Measurements from ENCODE around the gene AGO1. TPM values are rescaled to one million over a fixed set of nuclear protein-coding genes. Genes with fewer than 3 reads are reported as not detected.
"Not testable (repeated sequence)": the region's sequence is repeated elsewhere in the genome, so short reads cannot be mapped to it uniquely, and the experiment has no call there.

The AGO1 gene
- polyA plus RNA-seq, 1 experiment, result 13.1 TPM

DNA sequence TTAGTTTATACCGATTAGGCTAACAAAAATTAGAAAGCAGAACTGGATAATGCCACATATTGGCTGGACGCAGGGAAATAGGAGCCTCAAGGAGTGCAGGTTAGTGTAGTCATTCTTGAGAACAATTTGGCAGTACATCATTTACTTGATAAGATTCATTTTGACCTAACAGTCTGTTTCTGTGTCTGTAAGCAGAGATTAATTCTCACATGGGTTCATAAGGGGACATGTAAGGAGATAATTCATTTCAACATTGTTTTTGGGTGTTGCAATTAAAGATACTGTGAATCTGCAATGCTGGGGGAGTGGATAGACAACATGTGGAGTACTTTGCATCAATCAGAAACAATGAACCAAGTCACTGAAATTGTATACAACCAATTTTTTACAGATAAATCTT is 79.9 kb downstream of the AGO1 start:
- TF ChIP-seq, protein P1, sequence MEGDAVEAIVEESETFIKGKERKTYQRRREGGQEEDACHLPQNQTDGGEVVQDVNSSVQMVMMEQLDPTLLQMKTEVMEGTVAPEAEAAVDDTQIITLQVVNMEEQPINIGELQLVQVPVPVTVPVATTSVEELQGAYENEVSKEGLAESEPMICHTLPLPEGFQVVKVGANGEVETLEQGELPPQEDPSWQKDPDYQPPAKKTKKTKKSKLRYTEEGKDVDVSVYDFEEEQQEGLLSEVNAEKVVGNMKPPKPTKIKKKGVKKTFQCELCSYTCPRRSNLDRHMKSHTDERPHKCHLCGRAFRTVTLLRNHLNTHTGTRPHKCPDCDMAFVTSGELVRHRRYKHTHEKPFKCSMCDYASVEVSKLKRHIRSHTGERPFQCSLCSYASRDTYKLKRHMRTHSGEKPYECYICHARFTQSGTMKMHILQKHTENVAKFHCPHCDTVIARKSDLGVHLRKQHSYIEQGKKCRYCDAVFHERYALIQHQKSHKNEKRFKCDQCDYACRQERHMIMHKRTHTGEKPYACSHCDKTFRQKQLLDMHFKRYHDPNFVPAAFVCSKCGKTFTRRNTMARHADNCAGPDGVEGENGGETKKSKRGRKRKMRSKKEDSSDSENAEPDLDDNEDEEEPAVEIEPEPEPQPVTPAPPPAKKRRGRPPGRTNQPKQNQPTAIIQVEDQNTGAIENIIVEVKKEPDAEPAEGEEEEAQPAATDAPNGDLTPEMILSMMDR (IDR thresholded peaks at IDR 0.05; ENCODE audit: insufficient read depth, low read depth, low read length), result no peak
- Histone ChIP-seq H3K4me3 (ENCODE audit: low read depth, low read length) (no peak overlapping the region), H3K36me3 (ENCODE audit: control insufficient read depth, insufficient read depth, low read length) (no peaks in the 10 kb centered on the region), H3K27me3 (ENCODE audit: control insufficient read depth, insufficient read depth, low read length) (no peaks in the 10 kb centered on the region)
- POLR2A ChIA-PET, result no interaction called here
- CTCF ChIA-PET, result no interaction called here
- DNase-seq (ENCODE audit: low read depth), result no peak

DNA sequence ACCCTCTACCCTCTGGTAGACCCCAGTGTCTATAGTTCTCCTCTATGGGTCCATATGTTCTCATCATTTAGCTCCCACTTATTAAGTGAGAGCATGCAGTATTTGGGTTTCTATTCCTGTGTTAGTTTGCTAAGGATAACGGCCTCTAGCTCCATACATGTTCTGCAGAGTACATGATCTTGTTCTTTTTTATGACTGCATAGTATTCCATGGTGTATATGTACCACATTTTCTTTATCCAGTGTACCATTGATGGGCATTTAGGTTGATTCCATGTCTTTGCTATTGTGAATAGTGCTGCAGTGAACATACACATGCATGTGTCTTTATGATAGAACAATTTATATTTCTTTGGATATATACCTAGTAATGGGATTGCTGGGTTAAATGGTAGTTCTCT is 81.3 kb downstream of the AGO1 start:
- H3K36me3 ChIP-seq (ENCODE audit: control insufficient read depth, insufficient read depth, low read length); POLR2A ChIA-PET; H3K4me3 ChIP-seq (ENCODE audit: low read depth, low read length); H3K27me3 ChIP-seq (ENCODE audit: control insufficient read depth, insufficient read depth, low read length); DNase-seq (ENCODE audit: low read depth): not testable (repeated sequence)
- CTCF ChIA-PET, result interaction anchor here (0.7 kb wide), 1 partner anchor 82 kb away, joined by 3 read pairs; no protein-coding TSS in a partner anchor

DNA sequence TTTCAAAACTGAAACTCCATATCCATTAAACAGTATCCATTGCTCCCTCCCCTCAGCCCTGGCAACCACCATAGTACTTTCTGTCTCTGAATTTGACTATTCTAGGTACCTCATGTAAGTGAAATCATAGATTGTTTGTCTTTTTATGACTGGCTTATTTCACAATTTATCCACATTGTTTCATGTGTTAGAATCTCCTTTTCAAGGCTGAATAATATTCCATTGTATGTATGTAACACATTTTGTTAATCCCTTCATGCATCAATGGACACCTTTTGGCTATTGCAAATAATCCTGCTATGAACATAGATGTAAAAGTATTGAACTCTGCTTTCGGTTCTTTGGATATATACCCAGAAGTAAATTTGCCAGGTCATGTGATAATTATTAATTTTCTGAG is 85.4 kb downstream of the AGO1 start:
- TF ChIP-seq, protein P1 (IDR thresholded peaks at IDR 0.05; ENCODE audit: insufficient read depth, low read depth, low read length), result no peak
- CTCF ChIA-PET, result no interaction called here
- POLR2A ChIA-PET, result no interaction called here
- H3K36me3 ChIP-seq (ENCODE audit: control insufficient read depth, insufficient read depth, low read length), result peaks cover 3% of the 10 kb centered on the region
- no peaks in the 10 kb centered on the region for H3K27me3 ChIP-seq (ENCODE audit: control insufficient read depth, insufficient read depth, low read length)
- DNase-seq (ENCODE audit: low read depth), result no peak
- no peak overlapping the region for H3K4me3 ChIP-seq (ENCODE audit: low read depth, low read length)

DNA sequence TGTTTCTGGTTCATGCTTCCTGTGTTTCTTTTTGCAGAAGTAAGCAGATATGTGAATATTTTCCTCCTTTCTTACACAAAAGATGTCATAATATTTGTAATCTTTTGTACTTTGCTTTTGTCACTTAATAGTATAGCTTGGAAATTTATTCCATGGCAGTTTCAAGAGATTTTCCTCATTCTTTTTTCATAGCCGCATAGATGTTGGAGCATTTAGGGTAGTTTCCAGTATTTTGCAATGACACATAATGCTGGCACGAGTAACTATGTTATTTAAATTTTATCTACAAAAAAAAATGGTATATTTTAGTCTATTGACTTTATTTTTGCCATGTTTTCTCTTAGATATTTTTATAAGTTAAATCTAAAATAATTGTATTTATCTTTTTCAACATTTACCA is 88.6 kb downstream of the AGO1 start:
- CTCF ChIA-PET, result no interaction called here
- no peak for DNase-seq (ENCODE audit: low read depth)
- POLR2A ChIA-PET, result no interaction called here
- Histone ChIP-seq H3K27me3 (ENCODE audit: control insufficient read depth, insufficient read depth, low read length) (no peaks in the 10 kb centered on the region), H3K36me3 (ENCODE audit: control insufficient read depth, insufficient read depth, low read length) (peaks cover 3% of the 10 kb centered on the region), H3K4me3 (ENCODE audit: low read depth, low read length) (no peak overlapping the region)
- TF ChIP-seq, protein P1 (IDR thresholded peaks at IDR 0.05; ENCODE audit: insufficient read depth, low read depth, low read length), result no peak

DNA sequence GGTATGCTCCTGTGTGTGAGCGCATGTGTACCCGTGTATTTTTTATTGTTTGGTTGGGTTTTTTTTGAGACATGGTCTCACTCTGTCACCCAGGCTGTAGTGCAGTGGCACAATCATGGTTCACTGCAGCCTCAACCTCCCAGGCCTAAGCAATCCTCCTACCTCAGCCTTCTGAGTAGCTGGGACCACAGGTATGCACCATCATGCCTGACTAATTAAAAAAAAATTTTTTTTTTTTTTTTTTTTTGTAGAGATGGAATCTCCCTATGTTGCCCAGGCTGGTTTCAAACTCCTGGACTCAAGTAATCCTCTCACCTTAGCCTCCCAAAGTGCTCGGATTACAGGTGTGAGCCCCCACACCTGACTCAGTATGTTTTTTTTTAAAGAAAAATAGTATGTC is 89.6 kb downstream of the AGO1 start:
- POLR2A ChIA-PET; H3K27me3 ChIP-seq (ENCODE audit: control insufficient read depth, insufficient read depth, low read length); DNase-seq (ENCODE audit: low read depth); H3K36me3 ChIP-seq (ENCODE audit: control insufficient read depth, insufficient read depth, low read length); H3K4me3 ChIP-seq (ENCODE audit: low read depth, low read length); CTCF ChIA-PET: not testable (repeated sequence)

DNA sequence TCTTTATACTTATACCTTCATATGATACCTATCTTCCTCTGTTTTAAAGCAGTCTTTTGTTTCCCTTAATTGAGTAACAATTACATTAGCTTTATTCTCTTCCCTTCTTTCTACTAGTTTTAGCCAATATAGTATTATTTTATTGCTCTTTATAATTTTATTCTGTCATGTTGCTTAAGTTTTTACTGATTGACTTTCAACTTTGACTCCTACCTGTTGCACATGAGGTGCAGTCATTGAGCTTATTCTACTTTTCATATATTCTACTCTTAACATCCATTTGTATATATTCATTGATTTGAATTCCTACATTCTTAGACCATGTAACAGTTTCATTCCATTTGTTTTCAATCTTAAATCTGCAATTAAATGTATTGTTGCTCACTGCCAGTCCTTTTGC is 97.1 kb downstream of the AGO1 start:
- TF ChIP-seq, protein P1 (IDR thresholded peaks at IDR 0.05; ENCODE audit: insufficient read depth, low read depth, low read length), result no peak
- ChIA-PET POLR2A (no interaction called here), CTCF (interaction anchor here (0.6 to 1.4 kb wide), 2 partner anchors 12 to 783 kb away, joined by 3 to 4 read pairs; no protein-coding TSS in a partner anchor)
- no peaks in the 10 kb centered on the region for H3K27me3 ChIP-seq (ENCODE audit: control insufficient read depth, insufficient read depth, low read length)
- DNase-seq (ENCODE audit: low read depth), result no peak
- no peak overlapping the region for H3K4me3 ChIP-seq (ENCODE audit: low read depth, low read length)
- H3K36me3 ChIP-seq (ENCODE audit: control insufficient read depth, insufficient read depth, low read length), result no peaks in the 10 kb centered on the region; the same call in none of the 2 replicates

Other genes with a start within 250 kb of the AGO1 start
- 82.3 and 99.2 TPM in 2 replicates for gene PSMB2, start 241.7 kb upstream of the AGO1 start, polyA plus RNA-seq (2011; rRNA removed)
- gene C1orf216, start 164.3 kb upstream of the AGO1 start, polyA plus RNA-seq (2011; rRNA removed), result 18.2 and 18.6 TPM in 2 replicates
- gene CLSPN, start 113.2 kb upstream of the AGO1 start, polyA plus RNA-seq (2011; rRNA removed), result 2.4 and 4.1 TPM in 2 replicates
- 8.9 and 9.5 TPM in 2 replicates for gene AGO4, start 75.2 kb upstream of the AGO1 start, polyA plus RNA-seq (2011; rRNA removed)
- gene AGO3, start 47.9 kb downstream of the AGO1 start, polyA plus RNA-seq (2011; rRNA removed), result 18.9 and 20.5 TPM in 2 replicates
- gene TEKT2, start 200.9 kb downstream of the AGO1 start, polyA plus RNA-seq (2011; rRNA removed), result 0.10 and 0.16 TPM in 2 replicates
- 30.0 and 46.4 TPM in 2 replicates for gene ADPRS, start 205.7 kb downstream of the AGO1 start, polyA plus RNA-seq (2011; rRNA removed)
- gene COL8A2, start 242.0 kb downstream of the AGO1 start, polyA plus RNA-seq (2011; rRNA removed), result 6.0 and 6.8 TPM in 2 replicates

Data from BJ (cell line).